HepG2 (cell line): Measurements from ENCODE around the gene SLC23A3. TPM values are rescaled to one million over a fixed set of nuclear protein-coding genes. Genes with fewer than 3 reads are reported as not detected.

ENCODE experiments used
- DRAP1 ChIP-seq: IDR thresholded peaks from 2 replicates; pipeline ENCODE4 v1.6.1; 2016; ENCODE audit warnings: missing genetic modification reagents, missing compliant biosample characterization
- GMEB2 ChIP-seq: IDR thresholded peaks from 2 replicates; pipeline ENCODE4 v1.6.1; 2016; ENCODE audit warnings: missing biosample characterization, missing genetic modification reagents, low read depth
- JDP2 ChIP-seq: sonication (generic); formaldehyde crosslinking; IDR thresholded peaks from 2 replicates; pipeline ENCODE4 v1.8.1; 2022; ENCODE audit warnings: missing genetic modification reagents, borderline replicate concordance
- MED1 ChIP-seq: sonication (generic); formaldehyde crosslinking; IDR thresholded peaks from 2 replicates; pipeline ENCODE4 v1.4.0; 2020; ENCODE audit warnings: missing genetic modification reagents
- MYC ChIP-seq: sonication (generic); formaldehyde crosslinking; IDR thresholded peaks from 2 replicates; pipeline ENCODE4 v1.9.0; 2021; ENCODE audit warnings: missing genetic modification reagents, borderline replicate concordance
- NCOA2 ChIP-seq: sonication (generic); formaldehyde crosslinking; IDR thresholded peaks from 2 replicates; pipeline ENCODE4 v1.8.0; 2022; ENCODE audit warnings: inconsistent platforms
- POLR2A ChIP-seq, 2 experiments: IDR thresholded peaks; 2 replicates each; pipeline ENCODE4 v1.6.1; 2011; ENCODE audit warnings: low read depth in 2 of 2, low read length in 2 of 2, mild to moderate bottlenecking in 1 of 2, moderate library complexity in 1 of 2; ENCODE audit not compliant: insufficient read depth in 1 of 2
- REPIN1 ChIP-seq: sonication (generic); formaldehyde crosslinking; IDR thresholded peaks from 2 replicates; pipeline ENCODE4 v1.8.0; 2022; ENCODE audit warnings: missing genetic modification reagents, low read depth, mild to moderate bottlenecking, borderline replicate concordance
- SP2 ChIP-seq: sonication (generic); formaldehyde crosslinking; IDR thresholded peaks from 2 replicates; pipeline ENCODE4 v1.5.1; 2020; ENCODE audit warnings: mild to moderate bottlenecking, missing genetic modification reagents
- SP4 ChIP-seq: sonication (generic); formaldehyde crosslinking; IDR thresholded peaks from 2 replicates; pipeline ENCODE4 v1.8.1; 2023; ENCODE audit warnings: mild to moderate bottlenecking, missing genetic modification reagents
- ZHX2 ChIP-seq, 2 experiments: sonication (generic) in 1 of 2; formaldehyde crosslinking in 1 of 2; IDR thresholded peaks; 2 replicates each; pipeline versions ENCODE4 v1.6.1 to v1.9.0; 2014 to 2022; ENCODE audit warnings: antibody characterized with exemption in 1 of 2, borderline replicate concordance in 1 of 2, inconsistent platforms in 1 of 2, low read depth in 1 of 2, missing genetic modification reagents in 1 of 2
- ZNF143 ChIP-seq: sonication (generic); formaldehyde crosslinking; IDR thresholded peaks from 2 replicates; pipeline ENCODE4 v1.4.0; 2020; ENCODE audit warnings: missing genetic modification reagents
- ZNF224 ChIP-seq: sonication (generic); formaldehyde crosslinking; IDR thresholded peaks from 2 replicates; pipeline ENCODE4 v1.5.0; 2020; ENCODE audit warnings: mild to moderate bottlenecking, missing genetic modification reagents
- ZNF335 ChIP-seq: sonication (generic); formaldehyde crosslinking; IDR thresholded peaks from 2 replicates; pipeline ENCODE4 v1.4.0; 2020; ENCODE audit warnings: missing genetic modification reagents
- polyA plus RNA-seq, 8 experiments: library from polyadenylated mRNA; depleted of rRNA in 3 of 8; stranded (reverse) in 7 of 8; unstranded in 1 of 8; fragments of >200 nt; fragmentation: Illumina TruSeq in 4 of 8; extraction: Trizol in 4 of 8; gene quantifications; 2 replicates each; pipeline versions ENCODE4 v1.2.1 to v1.2.3, GENCODE V29; 2011 to 2016; ENCODE audit warnings: low read depth in 4 of 8, missing spikeins in 1 of 8, mixed read lengths in 1 of 8; ENCODE audit not compliant: insufficient read depth in 1 of 8
- total RNA-seq, 5 experiments: library from RNA; depleted of rRNA; stranded (reverse); fragments of >200 nt; fragmentation: Illumina TruSeq; extraction: Trizol; gene quantifications; 2 replicates each; pipeline ENCODE4 v1.2.3, GENCODE V29; 2016; ENCODE audit warnings: low read depth in 1 of 5
- TF ChIP-seq, protein P1 (sequence below): sonication (generic); formaldehyde crosslinking; IDR thresholded peaks from 2 replicates; pipeline ENCODE4 v1.8.0; 2022; ENCODE audit warnings: mild to moderate bottlenecking, missing genetic modification reagents, moderate library complexity
- TF ChIP-seq, protein P2 (sequence below): sonication (generic); formaldehyde crosslinking; IDR thresholded peaks from 2 replicates; pipeline ENCODE4 v1.5.1; 2020; ENCODE audit warnings: missing genetic modification reagents, mild to moderate bottlenecking, borderline replicate concordance

Gene SLC23A3
- total and polyA plus RNA-seq, 2 of the 13 experiments (the other 11 are each of a cell fraction or from before 2014, with no cell fraction given) = 0.38 to 0.78 TPM

GRCh38 chr2:219206328-219207133 is 36.7 kb upstream of the SLC23A3 start, which contains the start of gene ZFAND2B (continued):
- TF ChIP-seq, protein P1, sequence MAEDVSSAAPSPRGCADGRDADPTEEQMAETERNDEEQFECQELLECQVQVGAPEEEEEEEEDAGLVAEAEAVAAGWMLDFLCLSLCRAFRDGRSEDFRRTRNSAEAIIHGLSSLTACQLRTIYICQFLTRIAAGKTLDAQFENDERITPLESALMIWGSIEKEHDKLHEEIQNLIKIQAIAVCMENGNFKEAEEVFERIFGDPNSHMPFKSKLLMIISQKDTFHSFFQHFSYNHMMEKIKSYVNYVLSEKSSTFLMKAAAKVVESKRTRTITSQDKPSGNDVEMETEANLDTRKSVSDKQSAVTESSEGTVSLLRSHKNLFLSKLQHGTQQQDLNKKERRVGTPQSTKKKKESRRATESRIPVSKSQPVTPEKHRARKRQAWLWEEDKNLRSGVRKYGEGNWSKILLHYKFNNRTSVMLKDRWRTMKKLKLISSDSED (CRISPR knock-in tag) = no peak
- TF ChIP-seq DRAP1 (CRISPR knock-in tag) (peak; percentile 60; the same call in 1 of the 2 replicates), NCOA2 (peak; percentile 43; the same call in 1 of the 2 replicates), JDP2 (no peak; the same call in 1 of the 2 replicates), MYC (peak; percentile 76), GMEB2 (CRISPR knock-in tag) (peak; percentile 89), POLR2A (IDR thresholded peaks at IDR 0.05; ENCODE audit: insufficient read depth in 1 of 2, low read depth in 2 of 2, low read length in 2 of 2) (peak in 1 of 2 experiments; percentile 97; a peak in 2 of 4 replicates), MED1 (CRISPR knock-in tag) (peak; percentile 75; the same call in 1 of the 2 replicates), ZNF335 (peak; percentile 80), REPIN1 (CRISPR knock-in tag) (peak; percentile 91; the same call in 1 of the 2 replicates), SP2 (CRISPR knock-in tag) (peak; percentile 48; the same call in 1 of the 2 replicates), SP4 (CRISPR knock-in tag) (peak; percentile 60; the same call in 1 of the 2 replicates), ZHX2 (IDR thresholded peaks at IDR 0.05; ENCODE audit: low read depth) (peak; percentile 31; the same call in 1 of the 2 replicates), ZHX2 (CRISPR knock-in tag; IDR thresholded peaks at IDR 0.05; ENCODE audit: borderline replicate concordance) (no peak), ZNF143 (CRISPR knock-in tag) (no peak), ZNF224 (CRISPR knock-in tag) (peak; percentile 67; the same call in 1 of the 2 replicates)
- TF ChIP-seq, protein P2, sequence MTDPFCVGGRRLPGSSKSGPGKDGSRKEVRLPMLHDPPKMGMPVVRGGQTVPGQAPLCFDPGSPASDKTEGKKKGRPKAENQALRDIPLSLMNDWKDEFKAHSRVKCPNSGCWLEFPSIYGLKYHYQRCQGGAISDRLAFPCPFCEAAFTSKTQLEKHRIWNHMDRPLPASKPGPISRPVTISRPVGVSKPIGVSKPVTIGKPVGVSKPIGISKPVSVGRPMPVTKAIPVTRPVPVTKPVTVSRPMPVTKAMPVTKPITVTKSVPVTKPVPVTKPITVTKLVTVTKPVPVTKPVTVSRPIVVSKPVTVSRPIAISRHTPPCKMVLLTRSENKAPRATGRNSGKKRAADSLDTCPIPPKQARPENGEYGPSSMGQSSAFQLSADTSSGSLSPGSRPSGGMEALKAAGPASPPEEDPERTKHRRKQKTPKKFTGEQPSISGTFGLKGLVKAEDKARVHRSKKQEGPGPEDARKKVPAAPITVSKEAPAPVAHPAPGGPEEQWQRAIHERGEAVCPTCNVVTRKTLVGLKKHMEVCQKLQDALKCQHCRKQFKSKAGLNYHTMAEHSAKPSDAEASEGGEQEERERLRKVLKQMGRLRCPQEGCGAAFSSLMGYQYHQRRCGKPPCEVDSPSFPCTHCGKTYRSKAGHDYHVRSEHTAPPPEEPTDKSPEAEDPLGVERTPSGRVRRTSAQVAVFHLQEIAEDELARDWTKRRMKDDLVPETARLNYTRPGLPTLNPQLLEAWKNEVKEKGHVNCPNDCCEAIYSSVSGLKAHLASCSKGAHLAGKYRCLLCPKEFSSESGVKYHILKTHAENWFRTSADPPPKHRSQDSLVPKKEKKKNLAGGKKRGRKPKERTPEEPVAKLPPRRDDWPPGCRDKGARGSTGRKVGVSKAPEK = peak; percentile 34; the same call in 1 of the 2 replicates
